NCI-H524 treated with DMSO at 0.1 percent for 48 hours (cell line): ENCODE results near the gene UBE2G1.
"Not testable (repeated sequence)": the region's sequence is repeated elsewhere in the genome, so short reads cannot be mapped to it uniquely, and the experiment has no call there.

Experiments used
- DNase-seq: peaks from one replicate; lab custom pipeline; 2025; lab: John Stamatoyannopoulos, UW

Gene UBE2G1, protein sequence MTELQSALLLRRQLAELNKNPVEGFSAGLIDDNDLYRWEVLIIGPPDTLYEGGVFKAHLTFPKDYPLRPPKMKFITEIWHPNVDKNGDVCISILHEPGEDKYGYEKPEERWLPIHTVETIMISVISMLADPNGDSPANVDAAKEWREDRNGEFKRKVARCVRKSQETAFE

DNA sequence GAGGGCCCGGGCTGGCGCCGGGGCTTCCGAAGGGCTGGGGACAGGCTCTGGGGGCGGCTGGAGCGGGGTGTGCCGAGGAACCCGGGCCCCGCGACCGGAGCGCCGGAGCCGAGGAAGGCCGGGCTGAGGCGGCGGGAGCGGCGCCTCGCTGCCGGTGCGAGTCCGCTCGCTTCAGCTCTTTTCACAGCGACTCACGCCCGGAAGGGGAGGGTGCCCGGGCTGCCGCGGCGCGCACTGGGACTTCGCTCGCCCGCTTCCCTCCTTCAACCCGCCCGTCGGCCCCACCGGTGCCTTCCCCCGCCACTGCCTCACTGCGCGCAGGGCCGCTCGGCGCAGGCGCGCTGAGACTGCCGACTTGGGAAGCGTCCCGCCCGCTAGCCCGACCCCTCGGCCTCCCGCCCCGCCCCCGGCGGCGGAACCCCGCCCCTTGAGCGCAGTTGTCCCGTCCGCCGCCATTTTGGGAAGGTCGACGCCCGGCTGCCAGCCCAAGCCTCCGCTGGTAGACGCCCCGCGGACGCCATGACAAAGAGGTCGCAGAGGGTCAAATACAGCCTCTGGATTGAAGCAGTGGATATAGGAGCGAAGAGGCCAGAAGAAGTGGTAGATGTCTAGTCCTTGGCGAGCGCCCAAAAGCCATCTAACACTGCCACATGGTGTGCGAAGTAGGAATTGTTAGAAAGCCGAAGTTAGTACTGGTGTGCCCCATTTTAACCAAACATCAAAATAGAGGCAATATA, at the start of gene UBE2G1:
Gene UBE2G1 (minus strand): TSS at position 349 of the 737 bp plus-strand sequence. CDS start 359 bp downstream, outside the sequence.
- DNase-seq: peak; percentile 89

DNA sequence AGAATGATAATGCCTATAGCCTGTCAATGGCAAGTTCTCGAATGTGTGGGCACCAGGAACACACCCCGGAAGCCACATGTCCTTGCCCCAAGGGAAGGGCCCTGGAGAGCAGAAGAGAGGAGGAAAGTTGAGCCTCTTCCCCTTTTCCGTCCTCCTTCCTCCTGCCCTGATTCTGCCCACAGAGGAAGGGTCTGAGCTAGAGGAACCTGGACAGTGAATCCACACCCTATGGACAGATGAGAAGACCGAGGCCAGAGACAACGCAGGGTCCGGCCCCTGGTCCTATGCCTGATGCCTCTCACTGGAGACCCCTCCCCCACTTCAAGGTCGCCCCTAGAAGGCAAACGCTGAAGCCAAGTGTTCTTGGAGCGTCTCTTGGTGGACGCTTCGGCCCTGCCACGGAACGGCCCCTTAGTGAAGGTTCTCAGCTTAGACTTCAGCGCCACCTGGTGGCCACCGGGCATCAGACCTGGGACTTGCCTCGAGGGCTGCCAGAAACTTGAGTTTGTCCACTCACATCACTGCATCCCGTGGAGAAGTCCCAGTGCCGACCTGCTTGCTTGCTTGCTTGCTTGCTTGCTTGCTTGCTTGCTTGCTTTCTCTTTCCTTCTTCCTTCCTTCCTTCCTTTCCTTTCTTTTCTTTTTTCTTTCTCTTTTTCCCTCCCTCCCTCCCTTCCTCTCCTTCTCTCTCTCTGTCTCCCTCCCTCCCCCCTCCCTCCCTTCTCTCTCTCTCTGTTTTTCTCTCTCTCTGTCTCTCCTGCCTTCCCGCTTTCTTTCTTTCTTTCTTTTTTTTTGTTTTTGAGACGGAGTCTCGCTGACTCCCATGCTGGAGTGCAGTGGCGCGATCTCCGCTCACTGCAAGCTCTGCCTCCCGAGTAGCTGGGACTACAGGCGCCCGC, 46.7 kb upstream of the UBE2G1 start:
- DNase-seq: peak; percentile 2

DNA sequence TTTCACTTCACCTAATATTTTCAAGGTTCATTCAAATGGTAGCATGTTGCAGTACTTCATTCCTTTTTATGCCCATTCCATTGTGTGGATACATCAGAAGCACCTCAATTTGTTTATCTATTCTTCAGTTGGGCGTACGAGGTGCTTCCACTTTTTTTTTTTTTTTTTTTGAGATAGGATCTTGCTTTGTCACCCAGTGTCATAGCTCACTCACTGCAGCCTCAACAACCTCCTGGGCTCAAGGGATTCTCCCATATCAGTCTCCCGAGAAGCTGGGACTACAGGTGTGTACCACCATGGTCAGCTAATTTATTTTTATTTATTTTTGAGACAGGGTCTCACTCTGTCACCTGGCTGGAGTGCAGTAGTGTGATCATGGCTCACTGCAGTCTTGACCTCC, 44.7 kb upstream of the UBE2G1 start:
- DNase-seq: no peak

DNA sequence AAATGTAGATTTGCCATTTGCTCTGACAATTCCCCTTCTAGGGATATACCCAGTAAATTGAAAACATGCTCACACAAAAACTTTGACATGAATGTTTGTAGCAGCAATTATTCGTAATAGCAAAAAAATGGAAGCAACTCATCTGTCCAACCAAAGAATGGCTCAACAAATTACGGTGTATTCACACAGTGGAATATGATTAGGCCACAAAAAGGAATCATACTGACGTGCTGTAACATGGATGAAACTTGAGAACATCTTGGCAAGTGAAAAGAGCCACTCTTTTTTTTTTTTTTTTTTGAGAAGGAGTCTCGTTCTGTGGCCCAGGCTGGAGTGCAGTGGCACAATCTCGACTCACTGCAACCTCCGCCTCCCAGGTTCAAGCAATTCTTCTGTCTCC, 43.2 kb upstream of the UBE2G1 start:
- no peak for DNase-seq

DNA sequence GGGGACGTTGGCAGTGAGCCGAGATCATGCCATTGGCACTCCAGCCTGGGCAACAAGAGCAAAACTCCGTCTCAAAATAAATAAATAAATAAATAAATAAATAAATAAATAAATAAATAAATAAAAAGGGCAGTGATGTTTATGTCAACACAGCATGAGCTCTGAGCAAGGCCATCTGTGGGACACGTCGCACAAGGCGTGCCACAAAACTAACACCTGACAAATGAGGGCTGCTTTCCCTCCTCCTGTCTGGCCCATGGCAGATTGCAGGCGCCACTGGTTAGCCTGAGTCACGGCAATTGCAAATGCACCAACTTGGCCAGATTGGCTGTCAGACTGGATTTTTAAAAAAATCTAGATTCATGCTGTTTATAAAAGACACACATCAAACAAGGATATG, 41.4 kb upstream of the UBE2G1 start:
- DNase-seq: no peak

DNA sequence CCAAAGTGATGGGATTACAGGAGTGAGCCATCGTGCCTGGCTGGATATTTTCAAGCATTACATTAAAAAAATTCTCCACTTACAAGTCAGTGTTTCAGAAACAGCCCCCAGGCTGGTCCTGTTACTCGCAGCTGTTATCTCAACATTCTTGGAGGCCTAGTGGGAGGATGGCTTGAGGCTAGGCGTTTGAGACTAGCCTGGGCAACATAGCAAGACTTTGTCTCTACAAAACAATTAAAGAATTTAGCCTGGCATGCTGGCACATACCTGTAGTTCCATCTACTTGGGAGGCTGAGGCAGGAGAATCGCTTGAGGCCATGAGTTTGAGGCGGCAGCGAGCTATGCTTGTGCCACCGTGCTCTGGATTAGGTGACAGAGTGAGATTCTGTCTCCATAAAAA, 40.7 kb upstream of the UBE2G1 start:
- DNase-seq: no peak

DNA sequence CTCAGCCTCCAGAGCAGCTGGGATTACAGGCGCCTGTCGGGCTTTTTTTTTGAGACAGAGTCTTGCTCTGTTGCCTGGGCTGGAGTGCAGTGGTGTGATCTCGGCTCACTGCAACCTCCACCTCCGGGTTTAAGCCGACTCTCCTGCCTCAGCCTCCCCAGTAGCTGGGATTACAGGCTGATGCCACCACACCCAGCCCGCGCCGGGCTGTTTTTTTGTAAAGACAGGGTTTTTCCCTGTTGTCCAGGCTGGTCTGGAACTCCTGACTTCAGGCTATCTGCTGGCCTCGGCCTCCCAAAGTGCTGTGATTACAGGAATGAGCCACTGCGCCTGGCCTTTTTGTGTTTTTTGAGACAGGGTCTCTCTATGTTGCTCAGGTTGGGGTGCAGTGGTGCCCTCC, 39.9 kb upstream of the UBE2G1 start:
- DNase-seq: no peak

DNA sequence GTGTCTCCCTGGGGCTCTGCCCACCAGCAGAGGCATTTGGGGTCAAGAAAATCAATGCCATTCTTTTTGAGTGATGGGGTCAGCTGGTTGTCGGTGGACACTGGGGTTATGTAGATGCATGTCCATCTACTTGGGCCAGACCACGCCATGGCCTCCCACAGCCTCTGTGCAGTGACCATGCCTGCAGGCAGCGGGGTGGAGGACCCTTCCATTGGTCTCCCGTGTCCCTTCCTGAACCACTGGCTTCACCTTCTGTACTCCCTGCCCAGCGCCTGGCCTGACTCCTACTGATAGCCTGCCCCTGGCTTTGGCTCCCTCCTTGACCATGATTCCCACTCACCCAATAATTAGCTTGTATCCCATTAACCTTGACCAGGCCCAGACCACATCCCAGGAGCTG, 39.2 kb upstream of the UBE2G1 start:
- no peak for DNase-seq

DNA sequence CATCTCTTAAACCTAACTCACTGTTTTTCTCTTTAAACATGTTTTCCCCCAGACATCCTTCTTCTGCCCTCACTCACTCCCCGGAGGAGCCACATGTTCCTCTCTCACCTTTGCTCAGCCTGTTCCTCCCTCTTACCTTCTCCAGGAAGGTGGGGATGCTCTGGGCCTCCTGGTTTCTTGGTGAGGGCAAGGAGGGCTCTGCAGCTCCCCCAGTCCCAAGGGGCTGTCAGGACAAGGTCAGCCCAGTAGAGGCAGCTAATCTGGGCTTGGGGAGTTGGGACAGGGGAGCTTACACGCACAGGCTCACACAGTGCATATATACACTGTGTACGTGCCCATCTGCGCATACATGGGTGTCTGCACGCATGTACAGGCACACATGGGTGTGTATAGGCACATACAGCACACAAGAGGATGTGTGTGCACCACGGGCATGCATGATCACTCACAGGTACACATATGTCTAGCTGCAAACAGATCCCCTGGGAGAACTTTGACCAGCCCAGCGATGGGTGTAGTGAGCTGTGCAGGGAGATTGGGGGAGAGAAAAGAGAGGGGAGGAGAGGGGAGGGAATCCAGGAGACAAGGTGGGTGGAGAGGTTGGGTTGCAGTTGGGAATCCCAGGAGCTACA, 38.7 kb upstream of the UBE2G1 start:
- no peak for DNase-seq

DNA sequence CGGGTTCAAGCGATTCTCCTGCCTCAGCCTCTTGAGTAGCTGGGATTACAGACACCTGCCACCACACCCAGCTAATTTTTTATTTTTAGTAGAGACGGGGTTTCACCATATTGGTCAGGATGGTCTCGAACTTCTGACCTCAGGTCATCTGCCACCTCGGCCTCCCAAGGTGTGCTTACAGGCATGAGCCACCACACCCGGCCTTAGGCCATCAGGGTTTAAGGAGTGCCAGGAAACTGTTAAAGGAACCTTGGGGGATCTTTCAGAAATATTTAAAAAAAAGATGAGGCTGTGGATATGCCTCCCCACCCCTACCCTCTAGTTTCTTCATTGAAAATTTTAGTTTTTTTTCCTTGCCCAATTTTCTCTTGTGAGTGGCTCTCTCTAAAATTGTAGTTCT, 31.4 kb upstream of the UBE2G1 start:
- no peak for DNase-seq

DNA sequence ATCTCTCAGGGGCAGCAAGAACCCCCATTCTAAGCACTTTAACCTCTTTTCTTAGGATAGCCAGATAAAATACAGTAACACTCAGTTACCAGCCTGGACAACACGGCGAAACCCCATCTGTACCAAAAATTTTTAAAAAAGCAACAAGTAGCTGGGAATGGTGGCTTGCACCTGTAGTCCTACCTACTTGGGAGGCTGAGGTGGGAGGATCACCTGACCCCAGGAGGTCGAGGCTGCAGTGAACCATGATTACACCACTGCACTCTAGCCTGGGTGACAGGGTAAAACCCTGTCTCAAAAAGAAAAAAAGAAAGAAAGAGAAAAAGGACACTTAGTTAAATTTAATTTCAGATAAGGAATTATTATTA, 28.6 kb upstream of the UBE2G1 start:
- no peak for DNase-seq

DNA sequence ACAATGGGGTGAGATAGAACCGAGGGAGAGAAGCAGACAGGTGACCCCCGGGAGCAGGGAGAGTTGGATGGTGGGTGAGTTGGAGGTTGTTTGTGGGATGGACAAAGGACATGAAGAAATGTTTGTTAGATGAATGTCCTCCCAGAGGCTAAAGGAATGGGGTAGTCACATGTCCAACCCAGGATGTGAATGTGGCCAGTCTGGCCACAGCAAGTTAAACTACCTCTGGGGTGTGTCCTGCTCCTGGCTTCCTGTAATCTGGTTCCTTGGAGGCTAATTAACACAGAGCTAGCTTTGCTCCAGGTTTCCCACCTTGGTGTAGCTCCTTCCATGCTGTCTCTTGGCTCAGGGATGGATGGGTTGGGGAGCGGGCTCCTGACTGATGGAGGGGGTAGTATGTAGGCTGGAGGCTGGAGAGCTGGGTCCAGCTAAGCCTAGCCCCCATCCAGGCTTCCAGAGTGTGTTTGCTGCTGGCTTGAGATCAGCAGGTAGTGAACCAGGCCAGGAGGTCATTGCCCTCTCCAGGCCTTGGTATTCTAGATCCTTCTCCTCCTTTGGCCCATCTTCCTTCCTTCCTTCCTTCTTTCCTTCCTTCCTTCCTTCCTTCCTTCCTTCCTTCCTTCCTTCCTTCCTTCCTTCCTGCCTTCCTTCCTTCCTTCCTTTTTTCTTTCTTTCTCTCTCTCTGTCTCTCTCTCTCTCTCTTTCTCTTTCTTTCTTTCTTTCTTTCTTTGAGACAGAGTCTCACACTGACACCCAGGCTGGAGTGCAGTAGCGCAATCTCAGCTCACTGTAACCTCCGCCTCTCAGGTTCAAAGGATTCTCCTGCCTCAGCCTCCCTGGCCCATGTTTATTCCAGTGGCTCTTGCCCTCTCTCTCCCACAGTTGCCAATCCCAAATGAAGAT, 28.0 kb upstream of the UBE2G1 start:
- no peak for DNase-seq

DNA sequence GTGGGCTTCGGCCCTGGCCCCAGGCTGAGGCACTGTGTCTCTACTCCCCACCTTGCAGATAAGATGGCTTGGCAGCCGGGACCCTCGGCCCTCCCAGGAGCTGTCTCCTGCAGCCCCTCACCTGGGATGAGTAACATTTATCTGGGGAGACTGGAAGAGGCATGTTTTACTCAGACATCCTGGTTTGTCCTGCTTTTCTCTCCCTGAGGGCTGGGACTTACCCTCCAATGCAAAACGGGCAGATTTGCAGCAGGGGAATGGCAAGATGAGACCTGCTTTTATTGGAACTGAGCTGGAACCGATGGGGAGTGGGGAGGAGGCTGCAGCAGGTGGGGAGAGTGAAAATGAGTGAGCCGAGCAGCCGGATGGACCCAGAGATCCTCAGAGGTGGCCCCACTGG, 27.3 kb upstream of the UBE2G1 start:
- DNase-seq: no peak

DNA sequence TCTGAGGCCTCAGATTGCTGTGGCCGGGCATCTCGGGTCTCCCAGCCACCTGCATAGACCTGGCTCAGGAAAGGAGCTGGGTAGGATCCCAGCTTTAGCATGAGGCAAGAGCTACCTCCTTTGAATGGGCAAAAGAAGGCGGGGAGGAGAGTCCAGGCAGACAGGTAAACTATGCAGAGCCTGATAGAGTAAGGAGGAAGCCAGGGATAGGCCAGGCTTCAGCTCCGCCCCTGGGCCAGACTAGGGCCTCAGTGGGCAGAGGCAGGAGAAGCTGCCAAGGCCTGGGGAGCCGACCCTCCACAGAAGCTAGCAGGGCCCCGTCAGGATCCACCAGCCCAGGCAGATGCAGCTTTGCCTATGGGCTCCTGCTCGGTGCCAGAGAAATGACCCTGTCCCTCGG, 22.6 kb upstream of the UBE2G1 start:
- no peak for DNase-seq

DNA sequence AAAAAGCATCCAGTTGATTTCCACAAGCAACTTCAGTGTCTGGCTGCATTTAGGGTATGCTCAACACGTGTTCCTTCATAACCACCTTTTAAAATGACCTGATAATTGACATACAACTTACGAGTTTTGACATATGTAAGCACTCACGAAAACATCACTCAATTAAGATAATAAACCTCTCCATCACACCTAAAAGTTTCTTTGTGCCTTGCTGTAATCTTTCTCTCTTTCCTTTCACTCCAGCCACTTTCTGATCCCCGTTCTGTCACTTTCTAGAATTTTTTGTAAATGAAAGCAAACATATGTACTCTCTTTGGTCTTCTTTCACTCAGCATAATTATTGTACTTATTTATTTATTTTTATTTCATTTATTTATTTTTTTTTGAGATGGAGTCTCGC, 20.7 kb upstream of the UBE2G1 start:
- no peak for DNase-seq

DNA sequence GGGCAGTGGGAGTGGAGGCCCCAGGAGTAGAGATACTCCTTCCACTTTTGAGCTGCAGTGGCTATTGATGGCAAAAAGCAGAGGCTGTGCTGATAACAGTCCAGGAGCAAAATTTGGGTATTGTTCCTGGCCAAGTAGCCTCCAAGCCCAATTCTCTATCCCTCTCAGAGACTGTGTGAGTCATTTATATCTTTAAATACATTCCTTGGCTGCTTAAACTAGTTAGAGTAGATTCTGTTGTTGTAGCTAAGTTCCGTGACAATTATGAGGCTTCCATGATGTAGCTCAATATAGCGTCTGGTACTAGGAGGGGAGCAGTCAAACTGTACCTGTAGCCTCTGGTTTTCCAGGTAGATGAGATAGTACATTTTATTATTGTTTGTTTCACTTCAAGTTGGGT, 19.9 kb upstream of the UBE2G1 start:
- DNase-seq: no peak

DNA sequence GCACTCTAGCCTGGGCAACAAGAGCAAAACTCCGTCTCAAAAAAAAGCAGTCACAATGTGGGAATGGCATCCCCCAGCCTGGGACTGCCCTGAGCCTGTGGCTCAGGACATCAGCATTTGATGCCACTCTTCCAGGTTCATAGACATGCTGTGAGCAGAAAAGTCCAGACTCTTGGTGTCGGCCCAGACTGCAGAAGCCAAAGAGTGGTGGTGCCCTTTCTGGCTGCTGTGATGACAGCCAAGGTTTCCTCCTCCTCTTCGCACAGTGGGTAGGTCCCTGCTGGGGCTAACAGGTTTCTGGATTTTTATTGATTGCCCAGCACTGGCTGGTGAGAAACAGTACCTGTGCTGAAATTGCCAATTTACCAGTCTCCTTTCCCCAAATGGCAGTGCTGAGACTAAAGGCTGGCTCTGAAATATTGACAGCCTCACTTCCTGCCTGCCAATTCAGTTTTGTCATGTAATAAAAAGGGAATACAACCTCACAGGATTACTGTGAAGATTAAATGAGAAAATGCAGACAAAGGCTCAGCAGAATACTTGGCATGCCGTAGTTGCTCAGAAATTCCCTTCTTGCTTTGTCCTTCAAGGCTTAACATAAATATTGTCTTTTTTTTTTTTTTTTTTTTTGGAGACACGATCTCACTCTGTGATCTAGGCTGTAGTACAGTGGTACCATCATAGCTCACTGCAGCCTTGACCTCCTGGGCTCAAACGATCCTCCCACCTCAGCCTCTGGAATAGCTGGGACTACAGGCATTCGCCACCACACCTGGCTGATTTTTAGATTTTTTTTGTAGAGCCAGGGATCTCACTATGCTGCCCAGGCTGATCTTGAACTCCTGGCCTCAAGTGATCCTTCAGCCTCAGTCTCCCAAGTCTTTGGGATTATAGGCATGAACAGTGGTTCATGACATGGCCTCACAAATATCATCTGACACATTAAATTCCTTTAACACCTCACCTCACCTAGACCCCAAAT, 15.5 kb upstream of the UBE2G1 start:
- DNase-seq: no peak

DNA sequence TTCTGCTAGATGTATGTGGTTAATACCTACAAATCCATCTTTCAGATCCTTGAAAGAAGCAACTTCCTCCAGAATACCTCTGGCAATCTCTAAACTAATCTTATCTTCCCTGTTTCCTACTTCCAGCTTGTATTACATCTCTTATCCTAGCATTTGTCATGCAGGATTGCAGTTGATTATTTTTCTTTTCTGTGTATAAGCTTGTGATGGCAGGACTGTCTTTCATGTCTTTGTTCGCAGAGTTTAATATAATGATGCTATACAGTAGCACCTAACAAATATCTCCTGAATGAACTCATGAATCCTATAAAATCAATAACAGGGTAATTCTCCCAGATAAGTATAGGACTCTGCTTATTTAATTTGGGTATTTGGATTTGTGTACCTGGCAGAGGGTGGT, 12.2 kb upstream of the UBE2G1 start:
- DNase-seq: no peak

DNA sequence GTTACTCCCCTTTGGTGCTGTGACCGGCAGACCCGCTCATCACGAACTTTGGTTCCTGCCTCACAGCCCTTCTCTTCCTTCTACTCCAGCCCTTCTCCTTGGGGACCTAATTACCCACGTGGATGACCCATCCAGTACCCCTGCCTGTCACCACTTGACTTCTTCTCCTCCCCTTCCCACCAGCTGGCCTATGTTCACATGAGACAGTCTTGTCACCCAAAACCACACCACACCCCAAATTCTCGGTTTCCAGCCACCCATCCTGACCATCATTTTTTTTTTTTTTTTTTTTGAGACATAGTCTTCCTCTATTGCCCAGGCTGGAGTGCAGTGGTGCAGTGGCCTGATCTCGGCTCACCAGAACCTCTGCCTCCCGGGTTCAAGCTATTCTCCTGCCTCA, 10.8 kb upstream of the UBE2G1 start:
- DNase-seq: not testable (repeated sequence)

DNA sequence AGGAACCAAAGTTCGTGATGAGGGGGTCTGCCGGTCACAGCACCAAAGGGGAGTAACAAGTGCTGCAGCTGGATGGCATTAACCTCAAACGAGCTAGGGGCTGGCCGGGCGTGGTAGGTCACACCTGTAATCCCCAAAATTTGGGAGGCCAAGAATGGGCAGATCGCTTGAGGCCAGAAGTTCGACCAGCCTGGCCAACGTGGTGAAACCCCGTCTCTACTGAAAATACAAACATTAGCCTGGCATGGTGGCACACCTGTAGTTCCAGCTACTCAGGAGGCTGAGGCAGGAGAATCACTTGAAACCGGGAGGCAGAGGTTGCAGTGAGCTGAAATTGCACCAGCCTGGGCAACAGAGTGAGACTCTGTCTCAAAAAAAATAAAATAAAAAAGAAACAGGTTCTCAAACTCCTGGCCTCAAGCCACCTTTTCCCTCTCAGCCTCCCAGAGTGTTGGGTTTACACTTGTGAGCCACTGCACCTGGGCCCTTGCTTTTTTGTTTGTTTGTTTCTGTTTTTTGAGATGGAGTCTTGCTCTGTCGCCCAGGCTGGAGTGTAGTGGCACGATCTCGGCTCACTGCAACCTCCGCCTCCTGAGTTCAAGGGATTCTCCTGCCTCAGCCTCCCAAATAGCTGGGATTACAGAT, 9.4 kb upstream of the UBE2G1 start:
- not testable (repeated sequence) for DNase-seq
